ENCODE results near the gene SYT11.

DNA sequence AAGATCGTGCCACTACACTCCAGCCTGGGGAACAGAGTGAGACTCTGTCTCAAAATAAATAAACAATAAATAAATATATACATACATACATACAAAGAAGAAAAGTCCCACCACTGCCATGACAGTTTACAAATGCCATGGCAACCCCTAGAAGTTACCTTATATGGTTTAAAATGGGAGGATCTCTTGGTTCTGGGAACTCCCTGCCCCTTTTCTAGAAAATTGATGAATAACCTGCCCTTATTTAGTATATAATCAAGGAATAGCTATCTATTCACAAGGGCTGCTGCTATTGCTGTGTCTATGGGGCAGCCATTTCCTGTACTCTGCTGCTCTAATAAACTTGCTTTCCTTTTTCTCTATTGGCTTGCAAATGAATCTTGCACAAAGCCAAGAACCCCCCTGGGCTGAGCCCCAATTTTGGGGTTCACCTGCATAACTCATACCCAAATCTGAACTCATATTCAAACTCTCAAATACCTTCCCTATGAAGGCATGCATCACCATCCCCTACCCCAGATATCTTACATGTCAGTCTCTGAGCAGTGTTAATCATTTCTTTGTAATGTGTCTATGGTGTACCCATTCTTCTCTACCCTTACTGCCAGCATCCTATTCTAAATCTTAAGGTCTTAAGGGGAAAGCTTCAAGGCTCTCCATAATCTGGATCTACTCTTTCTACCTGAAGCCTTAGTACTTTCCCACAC is 11.4 kb upstream of the SYT11 start:
- TF ChIP-seq POLR2A (IDR thresholded peaks at IDR 0.05; ENCODE audit: low read depth, low read length) = no peak
- no peak for TF ChIP-seq POLR2AphosphoS5 (IDR thresholded peaks at IDR 0.05; ENCODE audit: low read depth, low read length)
